22Rv1 (cell line): Measurements from ENCODE around the gene PSD4.

Experiments
- H3K27ac ChIP-seq: fragments of 450-650 bp; 2 replicates; pipeline ENCODE4 v1.5.1; 2017
- CTCF ChIP-seq: fragments of 450-650 bp; IDR thresholded peaks from 2 replicates; pipeline ENCODE4 v1.5.1; 2017; ENCODE audit warnings: mild to moderate bottlenecking
- ZFX ChIP-seq: fragments of 450-650 bp; IDR thresholded peaks from 2 replicates; pipeline ENCODE4 v1.6.1; 2017; ENCODE audit warnings: antibody characterized with exemption, borderline replicate concordance

Gene PSD4

DNA sequence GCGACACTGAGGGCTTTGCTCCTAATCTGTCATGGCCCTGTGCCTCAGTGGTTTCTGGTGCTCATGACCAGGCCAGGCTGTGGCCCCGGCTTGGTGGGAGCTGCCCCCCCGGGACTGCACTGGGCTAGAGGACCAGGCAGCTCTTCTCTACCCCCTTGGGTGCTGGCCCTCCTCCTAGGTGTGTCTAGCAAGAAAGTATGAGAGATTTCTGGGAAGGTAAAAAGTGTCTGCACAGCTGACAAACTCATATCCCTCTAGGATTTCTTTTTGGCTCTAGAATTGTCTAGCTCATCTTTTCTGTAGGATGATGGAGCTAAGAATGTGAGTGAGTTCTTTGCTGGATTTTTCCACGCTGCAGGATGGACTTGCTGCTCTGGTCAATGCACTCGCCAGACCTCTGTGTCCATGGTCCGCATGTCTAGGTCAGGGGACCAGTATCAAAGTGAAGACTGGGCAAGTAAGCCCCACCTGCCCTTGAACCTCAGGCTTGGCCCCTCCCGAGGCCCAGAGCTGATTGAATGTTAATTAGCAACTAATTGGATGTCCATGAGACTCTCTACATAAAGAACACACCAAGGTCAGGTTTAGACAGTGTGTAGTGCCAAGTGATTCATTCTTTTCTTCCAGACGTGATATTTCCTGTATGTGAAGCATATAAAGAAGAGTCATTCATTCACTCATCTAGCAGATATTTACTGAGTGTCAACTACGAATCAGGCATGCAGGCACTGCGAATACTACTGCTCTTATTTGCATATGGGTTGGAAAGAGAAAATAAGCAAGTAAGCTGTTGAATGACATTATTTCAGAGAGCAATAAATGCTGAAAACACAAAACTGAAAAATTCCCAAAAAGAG lies 15.6 kb upstream of the PSD4 start:
- peak overlapping the region; percentile 100 for H3K27ac ChIP-seq
- TF ChIP-seq ZFX (no peak), CTCF (no peak)

GRCh38 chr2:113158884-113159553 lies 14.8 kb upstream of the PSD4 start:
- H3K27ac ChIP-seq: peak overlapping the region; percentile 100
- TF ChIP-seq ZFX (no peak), CTCF (no peak)

- TF ChIP-seq CTCF: no peak
- TF ChIP-seq ZFX: no peak
- peak overlapping the region; percentile 100 for H3K27ac ChIP-seq
Measured at GRCh38 chr2:113160248-113160647, 13.5 kb upstream of the PSD4 start.

- TF ChIP-seq CTCF (no peak), ZFX (no peak)
- peak overlapping the region; percentile 100 for H3K27ac ChIP-seq
Measured at GRCh38 chr2:113160962-113161361, 12.8 kb upstream of the PSD4 start.

- peak overlapping the region; percentile 100 for H3K27ac ChIP-seq
- TF ChIP-seq CTCF (no peak), ZFX (no peak)
Measured at GRCh38 chr2:113162173-113162572, 11.6 kb upstream of the PSD4 start.

- no peak for TF ChIP-seq ZFX
- no peak for TF ChIP-seq CTCF
- peak overlapping the region; percentile 100 for H3K27ac ChIP-seq
Measured at GRCh38 chr2:113162869-113163268, 10.9 kb upstream of the PSD4 start.

GRCh38 chr2:113164215-113164929 lies 9.4 kb upstream of the PSD4 start:
- TF ChIP-seq ZFX (no peak), CTCF (no peak)
- H3K27ac ChIP-seq: peak overlapping the region; percentile 100
